ENCODE data around the gene FILIP1L. TPM values are rescaled to one million over a fixed set of nuclear protein-coding genes. Genes with fewer than 3 reads are reported as not detected.

The FILIP1L gene
- total and polyA plus RNA-seq, 2 of the 8 experiments (the other 6 are each of a cell fraction or from before 2014, with no cell fraction given): 0.06 to 0.09 TPM

DNA sequence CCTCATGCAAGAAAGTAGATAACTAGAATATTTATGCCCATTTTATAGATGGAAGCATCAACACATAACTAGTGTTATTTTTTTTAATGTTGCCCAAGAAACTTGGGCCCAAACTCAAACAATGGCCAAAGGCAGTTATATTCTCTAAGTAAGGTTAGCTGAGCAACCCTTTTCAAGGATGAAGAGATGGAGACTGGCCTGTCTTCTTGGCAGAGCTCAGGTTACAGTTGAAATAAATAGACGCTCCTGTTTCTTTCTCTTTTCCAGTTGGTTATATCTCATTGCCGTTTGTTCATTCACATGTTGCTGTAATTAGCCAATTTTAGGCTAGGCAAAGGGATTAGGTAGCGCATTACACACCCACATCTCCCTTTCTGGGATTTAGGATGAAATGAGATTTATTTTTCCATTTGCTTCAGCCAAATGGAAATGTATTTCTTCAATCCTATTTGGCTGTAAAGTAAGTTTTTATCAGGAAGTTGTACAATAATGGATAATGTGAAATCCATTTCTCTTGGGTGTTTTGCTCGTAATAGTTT is 203.5 kb downstream of the FILIP1L start:
- no peak overlapping the region for H4K5ac ChIP-seq (ENCODE audit: insufficient read length, low read depth, low read length)
- H2BK5ac ChIP-seq (ENCODE audit: low read depth, low read length): no peak overlapping the region
- H3K4ac ChIP-seq (replicated peaks; ENCODE audit: insufficient read length, low read depth, low read length): no peak overlapping the region
- H2BK120ac ChIP-seq (replicated peaks; ENCODE audit: low read depth, low read length): no peak overlapping the region
- no peaks in the 10 kb centered on the region for H3K79me1 ChIP-seq (ENCODE audit: low read depth, low read length)
- no peak overlapping the region for H3K9ac ChIP-seq (replicated peaks in 1 of 4; ENCODE audit: extremely low read depth in 1 of 4, low read depth in 3 of 4, low read length in 3 of 4)
- no peak overlapping the region for H2BK15ac ChIP-seq (ENCODE audit: low read length)
- no peak for DNase-seq (ENCODE audit: low read depth in 1 of 2, low spot score in 2 of 2)
- no peak overlapping the region for H3K27ac ChIP-seq (ENCODE audit: low read depth, low read length)
- H3K36me3 ChIP-seq (ENCODE audit: control insufficient read depth in 2 of 4, insufficient read depth in 4 of 4, low read length in 3 of 4): no peaks in the 10 kb centered on the region
- H3K27me3 ChIP-seq (replicated peaks in 1 of 4; ENCODE audit: control insufficient read depth in 3 of 4, extremely low read depth in 1 of 4, insufficient read depth in 3 of 4, low read length in 3 of 4): no peaks in the 10 kb centered on the region
- H3K9me3 ChIP-seq (ENCODE audit: insufficient read depth in 2 of 2, low read depth in 1 of 2, low read length in 1 of 2): no peaks in the 10 kb centered on the region
- no peak overlapping the region for H4K91ac ChIP-seq (replicated peaks; ENCODE audit: insufficient read length, low read length)
- WGBS, 2 experiments (ENCODE audit: extremely low coverage in 1 of 2, insufficient coverage in 1 of 2, insufficient read length in 1 of 2, insufficient replicate concordance in 2 of 2, low coverage in 1 of 2, low lambda C conversion rate in 2 of 2, missing lambda C conversion rate in 1 of 2): 88% methylated on average over 4 of the region's 4 CpGs; no CpG with 5 or more reads in 1 of the 2 experiments
- peaks cover 0 to 4% (median 1%) of the 10 kb centered on the region in 4 experiments; a peak in 3 of 7 replicates for H3K4me1 ChIP-seq (replicated peaks in 1 of 4; ENCODE audit: control insufficient read depth in 3 of 4, insufficient read depth in 4 of 4, low read length in 3 of 4)
- no peak overlapping the region for H4K8ac ChIP-seq (ENCODE audit: extremely low read depth, insufficient read depth, low read length)
- H3K23ac ChIP-seq (ENCODE audit: insufficient read length): no peak overlapping the region
- H3K23me2 ChIP-seq (ENCODE audit: low read depth, low read length): no peaks in the 10 kb centered on the region
- no peaks in the 10 kb centered on the region for H4K20me1 ChIP-seq (replicated peaks in 1 of 2; ENCODE audit: control insufficient read depth in 1 of 2, insufficient read depth in 2 of 2, low read length in 2 of 2)
- ChIA-PET CTCF (ENCODE audit: partially characterized antibody) (interaction anchor here (1.4 kb wide), 1 partner anchor 13 kb away, joined by 4 read pairs; no protein-coding TSS in a partner anchor), POLR2A (ENCODE audit: partially characterized antibody) (no interaction called here)
- no peak overlapping the region for H3K56ac ChIP-seq (replicated peaks; ENCODE audit: insufficient read length, low read depth, low read length)
- no peak overlapping the region for H2AK5ac ChIP-seq (ENCODE audit: low read depth, low read length)
- no peak overlapping the region for H2AFZ ChIP-seq (ENCODE audit: low read length)
- no peak overlapping the region for H3K14ac ChIP-seq (ENCODE audit: insufficient read length)
- H3K4me3 ChIP-seq (ENCODE audit: extremely low read depth in 1 of 4, insufficient read depth in 2 of 4, low read depth in 3 of 4, low read length in 4 of 4): no peak overlapping the region
- H3K18ac ChIP-seq (ENCODE audit: extremely low read depth, low read length): no peak overlapping the region
- H3K4me2 ChIP-seq (ENCODE audit: insufficient read depth in 1 of 2, low read depth in 2 of 2, low read length in 2 of 2): no peak overlapping the region
- H2BK12ac ChIP-seq (ENCODE audit: low read depth, low read length): no peak overlapping the region
- FAIRE-seq: no peak
- H3K79me2 ChIP-seq (ENCODE audit: control insufficient read depth in 1 of 2, insufficient read depth in 2 of 2, low read length in 2 of 2): no peaks in the 10 kb centered on the region
- no peak overlapping the region for H2BK20ac ChIP-seq (ENCODE audit: low read length)
- TF ChIP-seq JUN (IDR thresholded peaks at IDR 0.05; ENCODE audit: low read depth, low read length): no peak
- no peak for TF ChIP-seq CHD1 (IDR thresholded peaks at IDR 0.05; ENCODE audit: low read depth, low read length)
- TF ChIP-seq, protein P1, sequence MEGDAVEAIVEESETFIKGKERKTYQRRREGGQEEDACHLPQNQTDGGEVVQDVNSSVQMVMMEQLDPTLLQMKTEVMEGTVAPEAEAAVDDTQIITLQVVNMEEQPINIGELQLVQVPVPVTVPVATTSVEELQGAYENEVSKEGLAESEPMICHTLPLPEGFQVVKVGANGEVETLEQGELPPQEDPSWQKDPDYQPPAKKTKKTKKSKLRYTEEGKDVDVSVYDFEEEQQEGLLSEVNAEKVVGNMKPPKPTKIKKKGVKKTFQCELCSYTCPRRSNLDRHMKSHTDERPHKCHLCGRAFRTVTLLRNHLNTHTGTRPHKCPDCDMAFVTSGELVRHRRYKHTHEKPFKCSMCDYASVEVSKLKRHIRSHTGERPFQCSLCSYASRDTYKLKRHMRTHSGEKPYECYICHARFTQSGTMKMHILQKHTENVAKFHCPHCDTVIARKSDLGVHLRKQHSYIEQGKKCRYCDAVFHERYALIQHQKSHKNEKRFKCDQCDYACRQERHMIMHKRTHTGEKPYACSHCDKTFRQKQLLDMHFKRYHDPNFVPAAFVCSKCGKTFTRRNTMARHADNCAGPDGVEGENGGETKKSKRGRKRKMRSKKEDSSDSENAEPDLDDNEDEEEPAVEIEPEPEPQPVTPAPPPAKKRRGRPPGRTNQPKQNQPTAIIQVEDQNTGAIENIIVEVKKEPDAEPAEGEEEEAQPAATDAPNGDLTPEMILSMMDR (IDR thresholded peaks at IDR 0.05; ENCODE audit: control extremely low read depth in 1 of 3, insufficient read depth in 1 of 3, low read depth in 1 of 3, low read length in 3 of 3): no peak
- TF ChIP-seq, protein P2, sequence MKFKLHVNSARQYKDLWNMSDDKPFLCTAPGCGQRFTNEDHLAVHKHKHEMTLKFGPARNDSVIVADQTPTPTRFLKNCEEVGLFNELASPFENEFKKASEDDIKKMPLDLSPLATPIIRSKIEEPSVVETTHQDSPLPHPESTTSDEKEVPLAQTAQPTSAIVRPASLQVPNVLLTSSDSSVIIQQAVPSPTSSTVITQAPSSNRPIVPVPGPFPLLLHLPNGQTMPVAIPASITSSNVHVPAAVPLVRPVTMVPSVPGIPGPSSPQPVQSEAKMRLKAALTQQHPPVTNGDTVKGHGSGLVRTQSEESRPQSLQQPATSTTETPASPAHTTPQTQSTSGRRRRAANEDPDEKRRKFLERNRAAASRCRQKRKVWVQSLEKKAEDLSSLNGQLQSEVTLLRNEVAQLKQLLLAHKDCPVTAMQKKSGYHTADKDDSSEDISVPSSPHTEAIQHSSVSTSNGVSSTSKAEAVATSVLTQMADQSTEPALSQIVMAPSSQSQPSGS (IDR thresholded peaks at IDR 0.05; ENCODE audit: low read length): no peak
- TF ChIP-seq RBBP5 (IDR thresholded peaks at IDR 0.05; ENCODE audit: borderline replicate concordance, low read depth, low read length): no peak
- no peak for TF ChIP-seq ASH2L (IDR thresholded peaks at IDR 0.05; ENCODE audit: low read length)
- no peak for TF ChIP-seq SIRT6 (IDR thresholded peaks at IDR 0.05; ENCODE audit: low read length)
- no peak for TF ChIP-seq KDM1A (IDR thresholded peaks at IDR 0.05; ENCODE audit: borderline replicate concordance, low read length)
- TF ChIP-seq CEBPB (IDR thresholded peaks at IDR 0.05; ENCODE audit: low read depth, low read length): no peak
- no peak for TF ChIP-seq FOSL1 (IDR thresholded peaks at IDR 0.05; ENCODE audit: insufficient read depth, low read depth, low read length)

Measured in H1 (cell line).